D341Med (cell line): ENCODE measurements around the gene SP3.
A peak's percentile ranks its signal among the peaks of the same experiment; 100 is the strongest.
"Not testable (repeated sequence)": the region's sequence is repeated elsewhere in the genome, so short reads cannot be mapped to it uniquely, and the experiment has no call there.

Source experiments
- DNase-seq: peaks from one replicate; pipeline ENCODE4 v3.0.0; 2012; ENCODE audit warnings: low spot score

The SP3 gene

DNA sequence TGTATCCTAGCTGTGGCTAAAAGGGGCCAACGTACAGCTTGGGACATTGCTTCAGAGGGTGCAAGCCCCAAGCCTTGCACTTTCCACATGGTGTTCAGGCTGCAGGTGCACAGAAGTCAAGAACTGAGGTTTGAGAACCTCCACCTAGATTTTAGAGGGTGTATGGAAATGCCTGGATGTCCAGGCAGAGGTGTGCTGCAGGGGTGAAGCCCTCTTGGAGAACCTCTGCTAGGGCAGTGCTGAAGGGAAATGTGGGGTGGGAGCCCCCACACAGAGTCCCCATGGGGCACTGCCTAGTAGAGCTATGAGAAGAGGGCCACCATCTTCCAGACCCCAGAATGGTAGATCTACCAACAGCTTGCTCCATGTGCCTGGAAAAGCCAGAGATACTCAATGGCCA lies 75.7 kb downstream of the SP3 start:
- not testable (repeated sequence) for DNase-seq

DNA sequence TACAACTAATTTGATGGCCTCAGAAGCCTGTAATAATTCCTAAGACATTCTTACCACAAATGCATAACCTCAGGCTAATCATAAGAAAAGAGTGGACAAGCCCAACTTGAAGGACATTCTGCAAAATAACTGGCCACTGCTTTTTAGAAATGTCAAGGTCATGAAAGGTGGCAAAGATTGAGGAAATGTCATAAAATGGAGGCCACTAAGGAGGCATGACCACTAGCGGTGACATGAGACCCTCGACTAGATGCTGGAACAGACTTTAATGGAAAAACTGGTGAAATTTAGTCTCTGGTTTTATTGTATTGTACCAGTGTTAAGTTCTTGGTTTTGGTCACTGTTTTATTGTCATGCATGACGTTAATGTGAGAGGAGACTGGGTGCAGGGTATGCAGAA lies 78.6 kb downstream of the SP3 start:
- no peak for DNase-seq

GRCh38 chr2:173884025-173884802 lies 81.0 kb downstream of the SP3 start:
- no peak for DNase-seq

GRCh38 chr2:173881886-173882285 lies 83.3 kb downstream of the SP3 start:
- DNase-seq, result no peak

- DNase-seq, result peak; percentile 63
Measured at GRCh38 chr2:173881461-173881860, 83.7 kb downstream of the SP3 start.

- no peak for DNase-seq
Measured at GRCh38 chr2:173880561-173880960, 84.6 kb downstream of the SP3 start.

DNA sequence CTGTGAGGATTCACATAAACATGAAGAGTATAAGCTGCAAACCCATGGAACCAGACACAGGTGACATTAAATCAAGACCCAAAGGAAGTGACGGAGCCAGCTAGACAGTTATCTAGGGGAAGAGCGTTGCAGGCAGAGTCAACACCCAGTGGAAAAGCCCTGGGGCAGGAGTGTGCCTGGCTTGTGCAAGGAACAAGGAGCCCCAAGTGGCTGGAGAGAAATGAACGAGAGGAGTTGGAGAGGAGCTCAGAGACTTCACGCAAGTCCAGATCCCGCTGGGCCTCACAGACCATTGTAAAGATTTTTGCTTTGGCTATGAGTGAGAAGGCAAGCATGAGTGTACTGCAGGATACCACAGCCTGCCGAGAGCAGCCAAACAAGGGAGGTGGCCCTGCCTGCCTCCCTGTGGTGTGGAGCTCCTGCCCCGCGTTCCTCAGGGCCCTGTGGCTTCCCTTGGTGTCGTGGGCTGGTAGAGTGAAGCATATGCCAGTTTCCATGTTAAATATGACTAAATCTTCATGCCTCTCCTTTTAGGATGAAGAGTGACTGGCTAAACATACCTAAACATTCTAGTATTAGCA lies 88.2 kb downstream of the SP3 start:
- no peak for DNase-seq

DNA sequence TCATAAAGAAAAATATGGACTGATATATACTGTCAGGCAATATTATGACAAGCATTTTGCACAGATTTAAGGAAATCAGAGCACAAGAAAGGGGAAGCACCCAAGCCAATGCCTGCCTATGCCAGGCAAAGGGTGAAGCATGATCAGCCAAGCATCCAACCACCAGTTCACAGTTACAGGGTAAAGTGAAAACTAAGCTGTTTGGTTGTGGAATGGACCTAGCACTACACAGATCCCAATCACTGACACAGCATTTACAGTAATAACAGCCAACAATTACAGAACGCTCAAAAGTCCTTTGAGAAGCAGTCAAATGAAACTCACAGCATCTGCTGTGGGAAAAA lies 90.3 kb downstream of the SP3 start:
- no peak for DNase-seq

- DNase-seq, result no peak
Measured at GRCh38 chr2:173874003-173874893, 90.9 kb downstream of the SP3 start.

GRCh38 chr2:173872714-173873113 lies 92.5 kb downstream of the SP3 start:
- DNase-seq, result no peak

- no peak for DNase-seq
Measured at GRCh38 chr2:173869244-173870229, 95.6 kb downstream of the SP3 start.

- DNase-seq, result no peak
Measured at GRCh38 chr2:173868406-173868805, 96.8 kb downstream of the SP3 start.

DNA sequence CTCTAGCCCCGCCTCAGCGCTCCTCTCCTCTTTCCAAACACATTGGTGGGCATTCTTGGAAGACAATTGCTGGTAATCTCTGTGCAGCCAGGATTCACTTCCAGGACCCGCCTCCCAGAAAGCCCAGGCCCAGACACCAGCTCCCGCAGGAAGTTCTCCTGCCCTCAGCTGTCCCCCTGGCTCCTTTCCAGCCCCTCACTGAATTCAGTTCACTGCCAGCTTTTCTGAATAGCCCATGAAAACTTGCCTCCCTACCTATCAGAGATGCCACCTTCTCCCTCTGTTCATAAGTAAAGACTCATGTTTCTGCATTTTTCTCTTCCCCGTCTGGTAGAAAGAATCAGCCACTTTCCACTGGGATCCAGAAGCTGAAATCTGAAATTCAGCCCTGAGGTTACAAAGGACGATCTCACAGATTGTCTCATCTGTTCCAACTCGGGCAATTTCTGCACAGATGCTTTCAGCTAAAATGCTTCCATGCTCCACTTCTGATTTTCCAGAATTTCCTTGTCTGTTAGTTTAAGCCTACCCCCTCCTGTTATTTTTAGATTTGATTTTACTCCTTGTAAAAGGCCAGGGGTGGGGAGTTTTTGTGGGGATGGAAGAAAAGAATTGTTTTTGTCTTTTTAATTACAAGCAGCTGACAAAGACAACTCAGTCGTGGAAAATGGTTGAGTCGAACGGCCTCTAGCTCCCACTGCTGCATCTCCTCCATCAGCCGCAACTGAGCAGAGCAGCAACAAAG lies 98.1 kb downstream of the SP3 start:
- no peak for DNase-seq

DNA sequence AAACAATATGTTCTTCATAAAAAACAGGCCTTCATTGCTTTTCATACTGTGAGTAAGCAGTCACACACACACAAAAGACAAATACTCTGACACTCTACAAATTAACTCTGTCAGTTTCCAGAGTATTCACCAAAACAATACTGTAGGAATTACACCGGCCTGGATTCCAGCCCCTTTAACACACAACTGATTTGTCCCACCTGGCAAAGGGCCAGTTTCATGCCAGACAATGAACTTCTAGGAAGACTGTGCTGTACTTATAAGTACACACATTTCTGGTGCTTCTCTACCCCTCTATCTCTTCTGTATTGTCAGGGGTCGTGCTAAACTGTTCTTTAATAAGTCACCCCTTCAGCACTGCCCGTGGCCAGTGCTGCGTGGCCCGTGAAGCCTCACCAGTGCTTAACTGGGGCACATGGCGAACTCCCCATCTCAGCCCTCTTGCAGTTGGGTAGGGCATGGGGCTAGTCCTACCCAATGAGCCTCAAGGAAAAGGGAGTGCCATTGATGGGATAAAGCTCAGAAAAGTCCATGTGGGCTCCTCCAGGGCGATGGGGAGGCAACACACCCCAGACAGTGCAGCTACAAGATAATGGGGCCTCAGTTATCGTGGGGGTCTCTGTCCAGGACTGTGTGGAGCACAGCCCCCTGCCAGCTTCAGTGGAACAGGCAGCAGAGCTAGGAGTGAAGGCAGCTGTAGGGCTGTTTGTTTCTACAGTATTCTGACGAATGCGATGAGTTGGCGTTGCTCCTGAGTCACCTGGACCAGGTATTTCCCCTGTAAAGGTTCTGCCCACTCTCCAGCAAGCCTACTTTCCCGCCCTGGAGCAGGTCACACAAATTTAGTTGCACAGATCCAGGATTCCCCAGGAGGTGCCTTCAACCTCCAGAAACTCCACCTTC lies 99.0 kb downstream of the SP3 start:
- no peak for DNase-seq

DNA sequence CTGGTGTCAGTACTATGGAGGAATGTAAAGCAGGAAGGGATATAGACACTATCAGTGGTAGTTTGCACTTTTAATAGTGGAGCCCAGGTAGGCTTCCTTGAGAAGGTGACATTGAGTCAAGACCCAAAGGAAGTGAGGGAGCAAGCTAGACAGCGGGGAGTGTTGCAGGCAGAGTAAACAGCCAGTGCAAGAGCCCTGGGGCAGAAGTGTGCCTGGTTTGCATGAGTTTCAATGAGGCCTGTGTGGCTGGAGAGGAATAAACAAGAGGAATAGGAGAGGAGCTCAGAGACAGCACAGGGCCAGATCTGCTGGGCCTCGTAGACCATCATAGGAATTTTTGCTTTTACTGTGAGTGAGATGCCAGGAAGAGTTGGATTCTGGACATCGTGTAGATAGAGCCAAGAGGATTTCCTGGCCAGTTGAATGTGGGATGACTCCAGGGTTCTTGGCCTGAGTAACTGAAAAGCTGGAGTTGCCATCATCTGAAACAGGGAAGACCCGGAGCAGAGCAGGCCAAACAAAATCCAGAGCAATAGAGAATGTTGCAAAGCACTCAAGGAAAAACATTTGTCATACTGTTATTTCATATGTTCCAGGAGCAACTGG lies 102.5 kb downstream of the SP3 start:
- DNase-seq, result no peak

DNA sequence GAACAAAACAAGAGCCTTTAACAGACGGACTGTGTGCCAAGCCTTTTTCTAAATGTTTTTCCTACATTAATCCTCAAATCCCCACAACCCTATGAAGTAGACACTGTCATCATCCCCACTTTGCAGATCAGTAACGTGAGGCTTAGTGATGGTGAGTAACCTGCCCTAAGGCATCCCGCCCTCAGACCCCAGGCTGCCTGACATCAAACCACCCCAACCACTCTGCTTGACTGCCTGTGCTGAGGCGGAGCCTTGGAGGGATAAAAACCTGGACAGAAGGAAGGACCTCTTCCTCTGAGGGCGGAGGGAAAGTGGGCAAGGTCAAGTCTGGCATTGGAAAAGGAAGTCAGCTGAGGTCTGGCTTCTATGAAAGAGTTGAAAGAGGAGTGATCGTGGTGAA lies 104.6 kb downstream of the SP3 start:
- no peak for DNase-seq

DNA sequence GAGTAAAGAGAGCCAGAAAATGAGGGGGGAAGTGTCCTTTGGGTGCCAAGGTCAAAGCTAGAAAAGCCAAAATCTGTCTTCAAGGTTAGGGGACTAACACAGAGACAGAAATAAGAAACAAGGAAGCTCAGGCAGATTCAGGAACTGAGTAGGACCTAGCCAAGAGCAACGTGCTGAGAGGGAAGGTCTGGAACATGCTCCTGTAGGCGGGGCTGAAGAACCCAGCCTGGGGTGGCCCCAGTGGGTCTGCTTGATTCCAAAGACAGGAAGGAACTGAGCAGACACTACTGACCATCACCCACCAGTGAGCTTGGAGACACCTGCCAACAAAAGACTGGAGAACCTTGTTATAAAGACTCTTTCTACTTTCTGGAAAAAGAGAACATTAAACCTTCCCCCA lies 105.1 kb downstream of the SP3 start:
- no peak for DNase-seq

DNA sequence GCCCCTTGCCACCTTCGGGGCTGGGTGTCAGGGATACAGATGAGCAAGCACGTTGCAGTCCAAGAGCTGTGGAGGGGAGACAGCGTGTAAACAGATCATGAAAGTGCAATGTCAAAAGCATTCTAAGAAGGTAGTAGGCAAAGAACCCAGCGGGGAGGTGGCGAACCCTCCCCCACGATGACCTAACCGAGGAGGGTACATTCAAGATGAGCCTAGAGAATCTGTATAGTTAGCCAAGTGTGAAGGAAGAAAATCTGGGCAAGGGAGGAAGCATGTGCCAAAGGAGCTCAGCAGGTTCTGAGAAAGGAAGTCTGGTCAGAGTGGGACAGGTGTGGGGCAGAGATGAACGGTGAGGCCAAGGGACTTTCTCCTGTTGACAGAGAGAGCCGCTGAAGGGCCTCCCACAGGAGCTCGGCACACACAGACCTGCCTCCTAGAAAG lies 106.9 kb downstream of the SP3 start:
- no peak for DNase-seq
